Astrocyte (in vitro differentiated cells and primary cell): ENCODE measurements around the gene GATB.

Experiments
- EZH2 ChIP-seq: IDR thresholded peaks from 2 replicates; pipeline ENCODE4 v1.6.1; 2012; ENCODE audit warnings: mild to moderate bottlenecking, low read length, inconsistent platforms; ENCODE audit not compliant: insufficient read depth
- TF ChIP-seq, protein P1 (sequence below): IDR thresholded peaks from 2 replicates; pipeline ENCODE4 v1.5.1; 2011; ENCODE audit warnings: low read depth, mild to moderate bottlenecking, inconsistent platforms, low read length, moderate library complexity; ENCODE audit not compliant: insufficient read depth

DNA sequence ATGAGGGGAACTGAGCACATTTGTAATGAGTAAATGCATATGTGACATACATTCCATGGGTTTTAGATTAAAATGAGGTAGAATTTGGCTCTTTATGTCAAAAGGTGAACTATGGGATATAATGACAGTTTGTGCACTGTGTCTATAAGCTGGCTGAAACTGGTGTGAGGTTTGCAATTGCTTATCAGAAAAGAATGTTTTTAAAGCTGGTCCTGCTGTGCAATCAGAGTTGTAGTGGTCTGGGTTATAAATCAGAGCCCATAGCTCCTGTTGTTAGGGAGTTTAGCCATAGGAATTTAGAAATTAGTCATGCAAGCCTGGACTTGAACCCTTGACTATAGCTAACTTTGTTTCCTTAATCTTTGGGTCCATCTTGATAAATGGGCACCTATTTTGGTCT, 23.1 kb upstream of the GATB start:
- TF ChIP-seq, protein P1, sequence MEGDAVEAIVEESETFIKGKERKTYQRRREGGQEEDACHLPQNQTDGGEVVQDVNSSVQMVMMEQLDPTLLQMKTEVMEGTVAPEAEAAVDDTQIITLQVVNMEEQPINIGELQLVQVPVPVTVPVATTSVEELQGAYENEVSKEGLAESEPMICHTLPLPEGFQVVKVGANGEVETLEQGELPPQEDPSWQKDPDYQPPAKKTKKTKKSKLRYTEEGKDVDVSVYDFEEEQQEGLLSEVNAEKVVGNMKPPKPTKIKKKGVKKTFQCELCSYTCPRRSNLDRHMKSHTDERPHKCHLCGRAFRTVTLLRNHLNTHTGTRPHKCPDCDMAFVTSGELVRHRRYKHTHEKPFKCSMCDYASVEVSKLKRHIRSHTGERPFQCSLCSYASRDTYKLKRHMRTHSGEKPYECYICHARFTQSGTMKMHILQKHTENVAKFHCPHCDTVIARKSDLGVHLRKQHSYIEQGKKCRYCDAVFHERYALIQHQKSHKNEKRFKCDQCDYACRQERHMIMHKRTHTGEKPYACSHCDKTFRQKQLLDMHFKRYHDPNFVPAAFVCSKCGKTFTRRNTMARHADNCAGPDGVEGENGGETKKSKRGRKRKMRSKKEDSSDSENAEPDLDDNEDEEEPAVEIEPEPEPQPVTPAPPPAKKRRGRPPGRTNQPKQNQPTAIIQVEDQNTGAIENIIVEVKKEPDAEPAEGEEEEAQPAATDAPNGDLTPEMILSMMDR: no peak
- TF ChIP-seq EZH2: no peak
